Hematopoietic multipotent progenitor cell treated with erythropoietin and hydrocortisone succinate and interleukin-3 and kit ligand, for 17 days (in vitro differentiated cells): Measurements from ENCODE around the gene RND2.

Source experiments
- DNase-seq: peaks from one replicate; pipeline ENCODE4 v3.0.0-alpha.2; 2015; ENCODE audit warnings: low spot score

RND2 gene

GRCh38 chr17:43079641-43080302 is 54.7 kb downstream of the RND2 start:
- no peak for DNase-seq
